Body of pancreas (tissue), 4 donors: ENCODE data around the gene SLC2A8.

Experiments
- CTCF ChIP-seq, 7 experiments: fragments of 450-650 bp in 4 of 7; fragments of 200-600 bp in 3 of 7; sonication (generic) in 3 of 7; IDR thresholded peaks; one replicate each; pipeline ENCODE4 v1.5.1; 2016 to 2019; ENCODE audit warnings: antibody characterized with exemption in 7 of 7
- POLR2A ChIP-seq, 3 donors: fragments of 450-650 bp; IDR thresholded peaks; one replicate each; pipeline ENCODE4 v1.6.1; 2016; ENCODE audit warnings: antibody characterized with exemption in 3 of 3, mild to moderate bottlenecking in 2 of 3

DNA sequence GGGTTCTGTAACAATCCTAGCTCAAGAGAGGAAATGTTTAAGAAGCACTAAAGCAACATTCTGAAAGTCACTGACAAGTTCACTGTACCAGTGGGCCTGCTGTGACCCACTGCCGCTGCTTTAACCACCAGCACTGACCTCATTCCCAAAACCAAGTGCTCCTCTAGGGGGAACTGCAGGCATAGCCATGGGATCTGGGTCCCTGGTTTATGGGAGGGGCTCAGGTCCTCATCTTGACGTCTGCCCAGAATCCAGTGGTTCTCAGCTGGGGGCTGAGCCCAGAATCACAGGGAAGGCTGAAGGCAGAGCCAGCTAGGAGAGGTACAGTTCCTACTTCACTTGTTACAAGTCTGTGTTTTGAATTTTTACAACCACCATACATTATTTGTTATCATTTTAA, 36.1 kb upstream of the SLC2A8 start:
- TF ChIP-seq CTCF (IDR thresholded peaks at IDR 0.05) (peak in 2 of 7 experiments; percentile 8 to 14), POLR2A (IDR thresholded peaks at IDR 0.05) (no peak)
